ENCODE data around the gene NWD2. TPM values are rescaled to one million over a fixed set of nuclear protein-coding genes. Genes with fewer than 3 reads are reported as not detected.

The NWD2 gene
- total RNA-seq, 2 donors from 2014 or later = 0.07 to 0.08 TPM

DNA sequence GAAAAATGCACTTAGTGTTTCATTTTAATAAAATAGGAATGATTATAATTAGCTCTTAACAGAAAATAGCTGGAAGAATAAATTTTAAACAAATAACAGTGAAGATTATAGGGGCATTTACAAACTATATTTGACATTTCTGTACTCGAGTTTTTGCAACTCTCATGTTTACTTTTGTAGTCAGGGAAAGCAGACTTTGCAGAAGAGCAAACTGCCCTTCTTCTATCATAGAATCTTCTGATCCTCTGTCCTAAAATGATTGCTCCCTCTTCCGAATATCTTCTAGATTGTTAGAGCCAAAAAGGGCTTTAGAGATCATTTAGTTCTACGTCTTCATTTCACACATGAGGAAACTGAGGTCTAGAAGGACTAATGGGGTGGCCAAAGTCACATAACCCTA lies 222.7 kb downstream of the NWD2 start:
- Histone ChIP-seq H3K9me3 (no peaks in the 10 kb centered on the region), H3K4me3 (no peak overlapping the region), H3K27ac (no peak overlapping the region), H3K27me3 (no peaks in the 10 kb centered on the region), H3K4me1 (no peaks in the 10 kb centered on the region), H3K36me3 (no peaks in the 10 kb centered on the region)
- DNase-seq (ENCODE audit: low spot score) = no peak
- TF ChIP-seq, protein P1, sequence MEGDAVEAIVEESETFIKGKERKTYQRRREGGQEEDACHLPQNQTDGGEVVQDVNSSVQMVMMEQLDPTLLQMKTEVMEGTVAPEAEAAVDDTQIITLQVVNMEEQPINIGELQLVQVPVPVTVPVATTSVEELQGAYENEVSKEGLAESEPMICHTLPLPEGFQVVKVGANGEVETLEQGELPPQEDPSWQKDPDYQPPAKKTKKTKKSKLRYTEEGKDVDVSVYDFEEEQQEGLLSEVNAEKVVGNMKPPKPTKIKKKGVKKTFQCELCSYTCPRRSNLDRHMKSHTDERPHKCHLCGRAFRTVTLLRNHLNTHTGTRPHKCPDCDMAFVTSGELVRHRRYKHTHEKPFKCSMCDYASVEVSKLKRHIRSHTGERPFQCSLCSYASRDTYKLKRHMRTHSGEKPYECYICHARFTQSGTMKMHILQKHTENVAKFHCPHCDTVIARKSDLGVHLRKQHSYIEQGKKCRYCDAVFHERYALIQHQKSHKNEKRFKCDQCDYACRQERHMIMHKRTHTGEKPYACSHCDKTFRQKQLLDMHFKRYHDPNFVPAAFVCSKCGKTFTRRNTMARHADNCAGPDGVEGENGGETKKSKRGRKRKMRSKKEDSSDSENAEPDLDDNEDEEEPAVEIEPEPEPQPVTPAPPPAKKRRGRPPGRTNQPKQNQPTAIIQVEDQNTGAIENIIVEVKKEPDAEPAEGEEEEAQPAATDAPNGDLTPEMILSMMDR (IDR thresholded peaks at IDR 0.05) = no peak

DNA sequence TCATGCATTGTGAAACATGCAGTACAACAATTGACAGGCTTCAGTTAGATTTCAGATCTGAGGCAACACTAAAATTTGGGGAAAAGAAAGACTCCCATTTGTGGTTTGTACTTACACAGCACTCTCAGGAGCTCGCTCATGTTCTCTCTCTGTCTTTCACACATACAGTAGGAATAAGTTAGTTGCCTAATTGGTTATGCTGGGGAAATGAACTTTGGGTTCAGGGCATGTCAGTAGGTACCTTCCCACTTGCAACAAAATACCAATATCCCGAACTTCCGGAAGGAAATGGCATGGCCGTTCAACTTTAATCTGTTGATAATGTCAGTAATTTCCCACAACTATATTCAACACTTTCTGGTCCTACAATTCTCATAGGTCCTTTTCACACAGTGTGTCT lies 223.3 kb downstream of the NWD2 start:
- H3K9me3 ChIP-seq = no peaks in the 10 kb centered on the region
- H3K27me3 ChIP-seq = no peaks in the 10 kb centered on the region
- TF ChIP-seq, protein P1 (IDR thresholded peaks at IDR 0.05) = no peak
- DNase-seq (ENCODE audit: low spot score) = no peak
- H3K36me3 ChIP-seq = no peaks in the 10 kb centered on the region
- no peak overlapping the region for H3K27ac ChIP-seq
- H3K4me3 ChIP-seq = no peak overlapping the region
- H3K4me1 ChIP-seq = no peaks in the 10 kb centered on the region

- H3K4me3 ChIP-seq = no peak overlapping the region
- DNase-seq (ENCODE audit: low spot score) = no peak
- TF ChIP-seq, protein P1 (IDR thresholded peaks at IDR 0.05) = no peak
- no peaks in the 10 kb centered on the region for H3K36me3 ChIP-seq
- no peaks in the 10 kb centered on the region for H3K4me1 ChIP-seq
- no peak overlapping the region for H3K27ac ChIP-seq
- no peaks in the 10 kb centered on the region for H3K9me3 ChIP-seq
- no peaks in the 10 kb centered on the region for H3K27me3 ChIP-seq
These were observed 224.7 kb downstream of the NWD2 start for GRCh38 chr4:37469286-37469685.

GRCh38 chr4:37470245-37470644 lies 225.7 kb downstream of the NWD2 start:
- Histone ChIP-seq H3K27me3 (no peaks in the 10 kb centered on the region), H3K27ac (no peak overlapping the region), H3K4me3 (no peak overlapping the region), H3K36me3 (no peaks in the 10 kb centered on the region), H3K4me1 (no peaks in the 10 kb centered on the region), H3K9me3 (no peaks in the 10 kb centered on the region)
- TF ChIP-seq, protein P1 (IDR thresholded peaks at IDR 0.05) = no peak
- DNase-seq (ENCODE audit: low spot score) = no peak

- Histone ChIP-seq H3K4me3 (no peak overlapping the region), H3K4me1 (no peaks in the 10 kb centered on the region), H3K27ac (no peak overlapping the region), H3K36me3 (no peaks in the 10 kb centered on the region), H3K27me3 (no peaks in the 10 kb centered on the region), H3K9me3 (no peaks in the 10 kb centered on the region)
- TF ChIP-seq, protein P1 (IDR thresholded peaks at IDR 0.05) = no peak
- no peak for DNase-seq (ENCODE audit: low spot score)
These were observed 226.6 kb downstream of the NWD2 start for GRCh38 chr4:37471093-37471492.

GRCh38 chr4:37471971-37472370 lies 227.4 kb downstream of the NWD2 start:
- no peaks in the 10 kb centered on the region for H3K27me3 ChIP-seq
- no peak overlapping the region for H3K27ac ChIP-seq
- no peaks in the 10 kb centered on the region for H3K36me3 ChIP-seq
- TF ChIP-seq, protein P1 (IDR thresholded peaks at IDR 0.05) = no peak
- H3K9me3 ChIP-seq = no peaks in the 10 kb centered on the region
- H3K4me3 ChIP-seq = no peak overlapping the region
- H3K4me1 ChIP-seq = no peaks in the 10 kb centered on the region
- DNase-seq (ENCODE audit: low spot score) = no peak
